HS-5 (cell line): Measurements from ENCODE around the gene TEDDM1.
"Not testable (repeated sequence)": the region's sequence is repeated elsewhere in the genome, so short reads cannot be mapped to it uniquely, and the experiment has no call there.

Source experiments
- DNase-seq: peaks from one replicate; pipeline ENCODE4 v3.0.0-alpha.2; 2012; ENCODE audit warnings: low read depth

The TEDDM1 gene

DNA sequence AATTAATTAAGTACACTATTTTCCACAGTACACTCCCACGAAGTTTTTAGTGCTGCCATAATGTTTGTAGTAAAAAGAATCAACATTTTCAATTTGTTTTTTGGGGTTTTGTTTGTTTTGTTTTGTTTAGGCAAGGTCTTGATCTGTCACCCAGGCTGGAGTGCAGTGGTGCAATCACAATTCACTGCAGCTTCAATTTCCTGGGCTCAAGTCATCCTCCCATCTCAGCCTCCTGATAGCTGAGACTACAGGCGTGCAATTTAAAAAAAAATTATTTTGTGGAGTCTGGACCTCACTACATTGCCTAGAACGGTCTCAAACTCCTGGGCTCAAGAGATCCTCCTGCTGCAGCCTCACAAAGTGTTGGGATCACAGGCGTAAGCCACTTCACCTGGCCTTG is 20.3 kb downstream of the TEDDM1 start:
- DNase-seq, result no peak

GRCh38 chr1:182379781-182380180 is 20.7 kb downstream of the TEDDM1 start:
- not testable (repeated sequence) for DNase-seq

DNA sequence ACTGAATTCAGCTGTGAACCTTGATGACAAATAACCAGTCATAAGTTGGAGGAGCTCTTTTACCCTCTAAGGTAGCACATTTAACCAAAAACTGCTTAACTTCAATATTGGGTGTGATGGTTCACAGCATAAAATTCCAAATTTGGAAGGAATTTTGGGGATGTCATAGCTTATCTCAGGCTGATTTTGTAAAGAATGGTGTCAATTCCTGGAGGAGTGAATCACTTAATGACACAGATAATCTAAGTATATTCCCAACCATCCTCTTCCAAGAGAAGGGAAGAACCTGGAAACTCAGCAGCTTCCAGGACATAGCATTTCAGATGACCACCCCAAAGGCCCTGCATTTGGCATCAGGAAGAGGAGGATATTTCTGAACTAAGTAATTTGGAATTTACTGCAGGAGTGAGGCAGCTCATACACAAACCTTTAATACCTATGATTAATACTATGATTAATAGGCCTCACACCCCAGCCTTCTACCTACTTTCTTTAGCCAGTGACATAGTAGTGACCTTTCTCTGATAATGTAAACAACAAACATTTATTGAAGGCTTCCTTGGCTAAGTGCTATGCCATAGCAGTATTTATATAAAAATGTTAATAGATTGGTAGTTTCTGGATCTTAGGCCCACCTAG is 23.4 kb downstream of the TEDDM1 start:
- DNase-seq, result no peak

DNA sequence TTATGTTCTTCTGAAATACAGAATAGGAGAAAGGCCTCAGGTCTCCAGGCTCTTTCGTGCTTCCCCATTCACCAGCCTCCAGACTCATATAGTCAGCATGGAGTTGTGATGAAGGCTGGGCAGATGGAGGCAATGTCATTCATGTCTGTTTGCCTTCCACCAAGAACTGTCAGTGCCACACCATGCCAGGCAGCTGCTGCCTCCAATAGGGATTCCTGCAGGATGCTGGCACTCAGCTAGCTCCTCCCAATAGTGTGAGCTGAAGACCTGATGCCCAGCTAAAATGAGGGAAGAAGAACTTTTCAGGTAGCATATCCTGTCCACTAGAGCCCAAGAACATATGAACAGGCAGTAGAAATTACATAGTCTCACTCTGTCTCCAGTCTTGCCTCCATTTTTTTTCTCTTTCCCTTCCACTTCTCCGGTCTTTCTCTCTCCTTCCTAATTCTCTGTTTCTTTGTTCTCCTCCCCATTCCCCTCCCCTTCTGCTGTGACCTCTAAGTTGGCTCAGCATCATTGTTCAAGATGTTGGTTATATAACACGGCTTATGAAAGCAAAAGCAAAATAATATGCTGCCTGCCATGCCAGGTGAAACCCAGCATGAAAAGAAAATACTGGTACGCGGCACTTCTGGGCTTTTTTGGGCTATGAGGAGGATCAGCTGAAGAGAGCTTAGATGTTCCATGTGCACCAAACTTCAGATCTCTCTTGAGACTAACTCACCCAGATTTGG is 26.2 kb downstream of the TEDDM1 start:
- no peak for DNase-seq

GRCh38 chr1:182370532-182370931 is 29.9 kb downstream of the TEDDM1 start:
- no peak for DNase-seq

DNA sequence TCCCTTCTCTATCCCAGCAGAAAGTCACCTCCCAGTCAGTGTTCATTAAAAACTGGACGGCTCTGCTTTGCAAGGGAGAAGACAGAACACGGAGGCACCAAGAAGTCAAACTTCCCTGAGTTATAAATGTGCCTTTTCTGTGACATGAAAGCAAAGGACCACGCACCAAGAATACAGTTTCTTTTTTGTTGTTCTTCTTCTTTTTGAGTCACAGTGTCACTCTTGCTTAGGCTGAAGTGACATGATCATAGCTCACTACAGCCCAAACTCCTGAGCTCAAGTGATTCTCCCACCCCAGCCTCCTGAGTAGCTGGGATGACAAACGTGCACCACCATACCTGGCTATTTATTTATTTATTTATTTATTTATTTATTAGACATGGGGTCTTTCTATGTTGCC is 31.6 kb downstream of the TEDDM1 start:
- no peak for DNase-seq

DNA sequence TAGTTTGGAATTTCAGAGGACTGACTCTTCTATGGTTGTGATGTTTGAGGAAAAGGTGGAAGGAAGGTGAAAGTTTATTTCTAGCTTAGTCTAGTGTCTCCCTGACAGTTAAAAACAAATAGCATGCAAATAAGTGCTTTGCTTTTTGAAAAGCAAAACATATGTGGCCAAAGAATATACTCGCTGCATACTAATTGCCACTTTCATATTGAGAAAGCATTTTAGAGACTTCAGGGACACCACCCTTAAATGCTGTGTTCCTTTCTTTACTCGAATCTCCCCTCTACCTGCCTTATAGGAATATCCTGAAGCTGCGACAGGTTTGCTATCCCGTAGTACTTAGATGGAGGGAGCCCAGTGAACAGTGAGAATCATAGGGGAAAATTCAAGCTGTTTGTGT is 32.1 kb downstream of the TEDDM1 start:
- no peak for DNase-seq

DNA sequence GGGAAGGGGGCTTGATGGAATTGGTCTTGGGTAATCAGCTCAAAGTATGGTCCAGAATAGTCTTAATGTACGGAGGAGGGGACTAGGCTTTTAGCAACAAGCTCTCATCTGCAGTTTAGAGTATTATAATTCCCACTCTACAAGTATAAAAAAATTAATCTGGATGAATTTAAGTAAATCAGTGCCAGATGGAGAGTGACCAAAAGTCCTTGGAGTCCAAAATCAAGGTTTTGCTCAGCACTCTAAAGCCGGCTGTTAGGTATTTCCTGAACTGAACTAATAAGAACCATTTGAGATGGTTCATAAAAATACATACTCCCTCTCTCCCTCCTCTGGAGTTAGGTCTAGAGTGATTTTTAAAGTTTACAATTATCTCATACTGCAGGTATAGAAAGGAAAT is 32.5 kb downstream of the TEDDM1 start:
- no peak for DNase-seq

DNA sequence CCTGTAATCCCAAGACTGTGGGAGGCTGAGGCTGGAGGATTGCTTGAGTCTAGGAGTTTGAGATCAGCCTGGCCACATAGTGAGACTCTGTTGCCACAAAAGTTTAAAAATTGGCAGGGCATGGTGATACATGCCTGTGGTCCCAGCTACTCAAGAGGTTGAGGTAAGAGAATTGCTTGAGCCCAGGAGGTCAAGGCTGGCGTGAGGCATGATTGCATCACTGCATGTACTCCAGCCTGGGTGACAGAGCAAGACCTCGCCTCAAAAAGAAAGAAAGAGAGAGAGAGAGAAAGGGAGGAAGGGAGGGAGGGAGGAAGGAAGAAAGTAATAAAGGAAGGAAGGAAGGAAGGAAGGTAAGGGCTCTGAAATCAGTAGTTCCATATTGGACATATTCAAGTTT is 33.9 kb downstream of the TEDDM1 start:
- no peak for DNase-seq

- no peak for DNase-seq
These were observed 40.8 kb downstream of the TEDDM1 start for GRCh38 chr1:182359645-182360044.

DNA sequence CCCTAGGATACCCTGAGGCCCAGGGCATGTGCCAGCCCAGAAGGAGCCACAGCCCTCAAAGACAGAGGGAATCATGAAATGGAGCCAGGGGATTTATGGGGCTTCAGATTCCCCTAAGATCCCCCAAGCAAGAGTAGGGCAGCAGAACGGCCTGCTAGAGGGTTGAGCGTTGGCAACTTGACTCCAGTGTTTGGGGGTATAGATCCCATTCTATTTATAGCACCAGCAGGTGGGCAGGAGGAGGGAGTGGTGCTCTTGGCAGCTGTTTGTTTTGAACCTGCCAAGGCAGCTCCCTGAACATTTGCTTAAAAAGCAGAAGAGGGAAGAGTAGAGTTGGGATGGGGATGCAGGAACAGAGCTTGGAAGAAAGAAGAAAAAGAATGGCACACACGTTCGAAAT is 42.6 kb downstream of the TEDDM1 start:
- DNase-seq, result no peak

GRCh38 chr1:182357171-182357570 is 43.3 kb downstream of the TEDDM1 start:
- DNase-seq, result no peak

GRCh38 chr1:182355723-182356098 is 44.8 kb downstream of the TEDDM1 start:
- DNase-seq, result no peak

DNA sequence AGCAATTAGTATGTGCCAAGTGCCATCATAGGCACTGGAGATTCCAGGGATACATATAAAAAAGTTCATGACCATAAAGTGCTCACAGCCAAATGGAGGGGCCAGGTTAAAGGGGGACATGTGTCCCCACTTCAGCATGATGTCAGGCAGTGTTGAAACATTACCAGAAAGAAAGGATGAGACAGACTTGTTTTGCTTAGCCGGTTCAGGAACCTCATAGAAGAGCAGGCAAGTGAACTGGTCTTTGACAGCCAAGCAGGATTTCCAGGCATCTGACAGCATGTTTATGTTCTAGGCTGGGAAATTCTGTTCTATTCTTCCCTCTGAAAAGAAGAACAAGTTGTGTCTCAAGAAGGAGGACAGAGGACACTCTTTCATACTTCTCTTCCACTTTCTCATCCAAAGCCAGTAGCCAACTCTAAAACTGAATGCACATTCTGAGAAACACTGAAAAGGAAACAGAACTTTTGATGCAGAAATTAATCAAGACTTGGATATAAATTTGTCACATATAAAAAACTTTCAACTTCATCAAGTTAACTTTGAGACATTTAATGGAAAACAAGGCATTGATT is 48.6 kb downstream of the TEDDM1 start:
- DNase-seq, result no peak

- no peak for DNase-seq
These were observed 49.6 kb downstream of the TEDDM1 start for GRCh38 chr1:182350839-182351238.

DNA sequence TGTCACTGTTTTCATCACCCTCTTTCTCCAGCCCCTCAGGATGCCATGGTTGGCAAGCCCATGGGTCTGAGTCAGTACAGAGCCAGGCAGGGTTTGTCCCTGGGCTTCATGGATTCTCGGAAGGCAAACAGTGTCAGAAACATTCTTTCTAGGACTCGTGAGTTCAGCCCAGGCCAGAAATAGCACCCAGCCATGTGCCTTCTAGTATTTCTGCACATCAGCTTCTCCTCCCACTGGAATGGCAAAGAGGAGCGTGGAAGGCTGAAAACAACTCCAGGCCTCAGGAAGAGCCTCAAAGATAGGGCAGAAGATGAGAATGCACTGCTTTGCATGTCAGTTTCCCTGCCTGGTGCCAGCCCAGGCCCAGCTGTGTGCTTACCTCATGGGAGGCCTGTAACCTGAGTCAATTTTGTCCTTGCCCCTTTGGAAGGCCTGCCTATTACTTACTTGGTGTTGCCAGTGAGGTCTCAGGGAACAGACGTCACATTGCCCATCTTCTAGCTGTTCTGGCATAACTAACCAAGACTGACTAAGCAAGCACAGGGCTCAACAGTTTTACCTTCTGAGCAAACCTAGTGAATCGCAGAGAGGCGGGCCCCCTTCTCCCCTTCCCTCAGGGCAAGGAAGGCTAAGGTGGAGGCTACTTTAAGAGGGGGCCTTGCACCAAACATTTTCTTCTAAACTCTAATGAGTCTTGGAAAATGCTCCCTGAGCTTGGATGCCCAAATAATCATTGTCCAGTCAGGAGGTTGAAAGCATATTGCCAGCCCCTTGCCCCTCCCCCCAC is 51.3 kb downstream of the TEDDM1 start:
- DNase-seq, result no peak
